Limb (tissue), 2 donors: ENCODE results near the gene MMADHC.

Source experiments
- DNase-seq, 2 donors: peaks; one replicate each; pipeline ENCODE4 v3.0.0-alpha.2; 2016; ENCODE audit errors: extremely low spot score in 2 of 2

The MMADHC gene

DNA sequence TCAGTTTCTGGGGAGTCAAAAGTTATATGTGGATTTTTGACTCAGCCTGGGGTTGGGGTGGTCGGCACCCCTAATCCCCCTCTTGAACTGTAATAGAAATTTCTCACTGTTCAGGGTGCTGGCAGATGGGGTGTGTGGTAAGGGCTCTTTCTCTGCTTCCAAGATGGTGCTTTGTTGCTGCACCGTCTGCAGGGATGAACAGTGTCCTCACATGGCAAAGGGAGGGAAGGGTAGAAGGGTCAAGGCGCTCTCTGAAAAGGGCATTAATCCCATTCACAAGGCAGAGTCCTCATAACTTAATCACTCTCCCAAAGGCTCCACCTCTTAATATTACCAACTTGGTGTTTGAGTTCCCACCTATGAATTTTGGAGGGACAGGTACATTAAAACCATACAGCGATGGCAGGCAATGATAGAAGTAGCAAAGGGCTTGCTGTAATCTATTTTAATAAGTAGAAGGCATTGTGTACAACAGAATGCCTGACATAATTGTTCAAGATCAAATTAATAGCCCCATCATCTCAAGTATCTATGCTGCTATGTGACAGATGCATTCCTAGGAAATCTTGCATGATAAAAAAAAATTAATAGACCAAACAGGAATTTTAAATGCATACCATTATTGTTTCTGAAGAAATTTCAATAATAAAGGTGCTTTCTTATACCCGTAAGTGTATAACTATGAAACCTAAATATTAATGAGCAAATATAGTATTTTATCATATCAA is 28.1 kb downstream of the MMADHC start:
- DNase-seq: no peak

DNA sequence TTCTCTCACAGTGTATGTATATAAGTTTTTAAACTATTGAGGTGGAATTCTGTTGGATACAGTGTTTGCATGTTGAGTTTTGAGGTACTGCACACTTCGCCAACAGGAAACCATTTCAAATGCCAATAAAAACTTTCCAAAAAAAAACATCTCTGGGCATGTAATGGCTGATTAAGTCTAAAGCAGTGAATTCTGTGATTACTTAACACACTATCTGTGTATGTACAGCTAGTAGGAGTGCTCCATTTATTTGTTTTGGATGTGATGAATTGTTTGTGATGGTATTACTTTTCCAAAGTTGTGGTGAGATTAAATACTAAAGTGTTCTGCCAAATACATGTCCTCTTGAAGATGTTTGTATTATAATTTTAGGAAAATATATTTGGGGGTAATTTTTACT is 31.1 kb downstream of the MMADHC start:
- no peak for DNase-seq

DNA sequence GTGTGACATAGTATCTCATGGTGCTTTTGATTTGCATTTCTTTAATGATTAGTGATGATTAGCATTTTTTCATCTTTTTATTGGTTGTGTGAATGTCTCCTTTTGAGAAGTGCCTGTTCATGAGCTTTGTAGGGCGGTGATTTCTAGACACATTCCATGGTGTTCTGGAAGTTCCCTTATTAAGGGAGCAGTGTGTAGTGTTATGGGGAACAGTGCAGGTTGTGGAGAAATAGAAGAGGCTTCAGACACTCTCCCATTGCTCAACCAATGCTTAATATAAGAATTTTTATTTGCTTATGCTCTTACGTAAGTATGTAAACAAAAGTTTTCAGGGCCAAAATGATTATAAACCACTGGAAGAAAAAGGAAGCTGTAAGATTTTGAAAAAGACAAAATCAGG is 34.7 kb downstream of the MMADHC start:
- no peak for DNase-seq

DNA sequence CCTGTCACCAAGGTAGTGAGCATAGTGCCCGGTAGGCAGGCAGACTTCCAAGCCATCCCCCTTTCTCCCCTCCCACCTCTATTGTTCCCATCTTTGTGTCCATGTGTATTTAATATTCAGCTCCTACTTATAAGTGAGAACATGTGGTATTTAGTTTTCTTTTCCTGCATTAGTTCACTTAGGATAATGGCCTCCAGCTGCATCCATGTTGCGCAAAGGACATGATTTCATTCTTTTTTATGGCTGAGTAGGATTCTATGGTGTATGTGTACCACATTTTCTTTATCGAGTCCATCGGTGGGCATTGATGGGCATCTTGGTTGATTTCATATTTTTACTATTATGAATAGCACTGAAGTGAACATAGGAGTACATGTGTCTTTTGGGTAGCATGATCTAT is 35.3 kb downstream of the MMADHC start:
- DNase-seq: no peak

DNA sequence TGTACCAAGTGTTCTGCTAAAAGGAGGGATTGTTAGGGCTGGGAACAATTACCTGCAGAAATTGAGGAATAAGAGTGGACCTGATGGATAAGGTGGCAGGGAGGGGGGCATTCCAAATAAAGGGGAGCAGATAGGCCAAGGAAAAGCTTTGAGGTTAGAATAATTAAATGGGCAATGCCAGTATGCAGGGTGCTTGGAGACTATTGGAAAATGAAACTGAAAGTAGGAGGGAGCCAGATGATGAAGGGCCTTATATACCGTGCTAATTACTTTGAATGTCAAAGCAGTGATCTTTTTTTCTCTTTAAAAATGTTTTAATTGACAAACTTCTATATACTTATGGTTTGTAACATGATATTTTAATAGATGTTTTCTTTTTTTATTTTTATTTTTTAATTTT is 42.9 kb downstream of the MMADHC start:
- DNase-seq: no peak

DNA sequence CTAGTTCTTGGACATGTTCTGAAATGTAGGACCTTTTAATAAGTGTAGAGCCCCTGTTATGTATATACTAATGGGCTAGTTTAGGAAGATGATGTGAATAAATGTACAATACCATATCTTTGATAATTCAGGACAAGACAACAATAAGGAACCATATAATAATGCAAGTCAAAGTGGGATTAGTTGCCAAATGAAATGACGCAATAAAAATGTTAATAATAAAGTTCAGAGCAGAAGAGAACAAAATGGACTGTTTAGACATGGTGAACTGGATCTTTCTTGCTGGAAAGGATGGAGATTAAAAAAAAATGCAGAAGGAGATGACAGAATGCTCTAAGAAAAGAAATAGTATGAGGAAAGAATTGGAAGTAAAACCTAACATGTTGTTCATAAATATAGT is 43.7 kb downstream of the MMADHC start:
- no peak for DNase-seq

DNA sequence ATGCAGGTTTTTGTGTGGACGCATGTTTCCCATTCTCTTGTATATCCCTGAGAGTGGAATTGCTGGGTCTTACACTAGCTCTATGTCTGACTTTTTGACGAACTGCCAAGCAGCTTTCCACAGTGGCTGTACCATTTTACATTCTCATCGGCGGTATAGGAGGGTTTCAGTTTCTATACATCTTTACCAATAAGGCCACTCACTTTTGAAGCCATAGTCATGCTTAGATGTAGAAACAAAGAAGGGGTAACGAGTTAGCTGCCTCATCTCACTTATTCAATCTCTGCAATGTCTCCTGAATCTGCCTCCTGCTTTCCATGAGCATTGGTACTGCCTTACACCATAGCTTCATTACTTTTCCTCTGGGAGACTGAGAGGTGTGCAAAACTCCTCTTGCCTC is 47.4 kb downstream of the MMADHC start:
- no peak for DNase-seq

DNA sequence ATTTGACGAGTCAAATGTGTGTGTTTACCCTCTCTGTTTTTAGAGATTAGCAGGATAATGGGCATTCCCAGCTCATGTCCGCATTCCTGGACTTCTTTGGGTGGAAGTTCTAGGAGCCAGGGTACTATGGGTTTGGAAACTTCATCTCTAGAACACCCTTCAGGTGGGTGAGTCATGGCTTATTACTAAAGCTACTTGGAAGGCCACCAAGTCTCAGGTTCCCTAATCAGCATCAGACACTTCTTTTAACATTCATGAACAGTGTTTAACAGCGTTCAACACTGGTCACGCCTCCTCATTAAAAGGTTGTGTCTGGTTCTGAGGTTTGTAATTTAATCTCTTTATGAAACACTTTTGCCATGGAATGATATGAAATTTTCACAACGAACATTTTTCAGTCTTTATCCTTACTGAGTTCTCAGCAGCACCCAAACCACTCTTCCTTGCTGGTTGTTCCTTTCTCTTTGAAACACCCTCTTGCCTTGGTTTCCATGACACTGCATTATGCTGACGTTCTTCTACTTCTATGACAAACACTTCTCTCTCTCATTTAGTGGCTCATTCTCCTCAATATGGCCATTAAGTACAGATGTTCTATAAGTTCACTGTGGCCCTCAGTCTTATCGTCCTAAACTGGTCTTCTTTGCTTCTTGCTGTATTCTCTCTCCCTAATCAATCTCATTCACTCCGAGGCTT is 49.3 kb downstream of the MMADHC start:
- DNase-seq: no peak

DNA sequence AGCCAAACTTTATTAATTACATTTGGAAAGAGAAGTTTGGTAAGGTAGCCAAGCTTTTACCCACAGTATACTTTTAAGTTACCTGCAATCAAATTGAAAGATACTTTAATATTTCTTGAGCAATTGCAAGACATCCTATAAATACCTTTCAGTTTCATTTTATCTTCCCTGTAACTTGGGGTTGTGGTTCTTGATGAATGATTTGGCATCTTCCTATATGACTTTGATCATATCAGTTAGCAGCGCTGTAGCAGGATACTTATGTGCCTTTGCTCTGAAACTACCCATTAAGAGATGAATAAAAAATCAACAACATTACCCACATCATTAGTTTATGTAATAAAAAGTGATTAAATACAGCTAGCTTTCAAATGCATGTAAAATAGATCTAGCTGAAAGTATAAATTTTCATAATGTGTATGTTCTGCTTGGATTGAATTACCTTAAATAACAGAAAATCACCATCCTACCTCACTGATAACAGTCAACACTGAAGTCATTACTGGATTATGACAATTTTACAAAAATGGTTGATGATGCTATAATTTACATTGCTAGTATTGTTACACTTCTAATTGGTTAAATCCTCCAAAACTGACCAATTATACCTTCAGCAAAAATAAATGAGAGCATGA is 50.4 kb downstream of the MMADHC start:
- no peak for DNase-seq

DNA sequence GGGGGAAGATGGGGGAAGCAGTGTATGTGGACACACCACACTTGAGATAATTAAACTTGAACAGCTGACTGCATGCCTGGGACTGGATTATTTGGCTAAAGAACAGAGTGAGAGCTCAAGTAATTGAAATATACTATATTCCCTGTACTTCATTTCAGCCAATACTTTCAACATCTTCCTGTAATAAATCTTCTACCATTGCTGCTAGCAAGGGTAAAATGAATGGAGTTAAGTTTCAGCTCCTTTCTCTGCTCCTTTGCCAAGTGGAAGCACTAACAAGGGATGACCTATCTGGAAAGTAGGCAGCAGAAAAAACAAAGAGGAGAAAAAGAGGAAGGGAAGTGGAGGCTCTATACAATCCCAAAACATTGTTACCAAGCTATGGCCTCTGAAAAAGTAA is 50.9 kb downstream of the MMADHC start:
- no peak for DNase-seq

DNA sequence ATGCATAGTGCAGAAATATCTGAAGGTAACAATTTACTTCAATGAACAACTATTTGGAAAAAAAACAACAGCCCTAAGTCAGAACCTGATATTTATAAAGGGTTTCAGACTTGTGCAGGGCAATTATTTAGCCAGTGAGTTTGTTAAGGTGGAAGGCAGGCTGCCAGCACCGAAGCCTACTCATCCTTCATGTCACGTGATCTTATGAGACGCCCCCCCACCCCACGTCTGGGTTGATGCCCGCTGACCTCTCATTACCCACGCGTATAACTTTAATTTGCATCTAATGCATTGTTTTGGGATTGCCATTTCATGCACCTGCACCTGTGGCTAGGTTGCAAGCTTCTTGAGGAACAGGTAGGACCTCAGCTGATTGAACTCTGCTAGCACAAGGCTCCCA is 52.9 kb downstream of the MMADHC start:
- DNase-seq: no peak

DNA sequence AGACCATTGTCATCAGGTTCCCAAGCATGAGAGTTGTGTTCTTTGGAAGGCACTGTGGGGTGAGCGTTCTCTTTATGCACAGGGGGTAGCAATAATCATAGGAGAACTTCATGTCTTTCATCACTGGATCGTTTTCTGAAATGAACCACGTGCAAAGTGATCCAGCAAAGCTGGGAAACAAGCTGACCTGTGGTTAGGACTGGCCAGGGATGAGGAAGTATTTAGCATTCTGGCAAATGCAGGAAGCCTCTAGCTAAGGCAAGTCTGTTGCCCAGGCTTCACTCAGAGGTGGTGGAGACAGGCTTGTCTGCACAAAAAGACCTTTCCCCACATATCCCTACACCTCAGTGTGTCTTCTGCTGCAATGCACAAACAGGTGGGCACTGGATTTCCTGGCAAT is 58.6 kb downstream of the MMADHC start:
- no peak for DNase-seq

DNA sequence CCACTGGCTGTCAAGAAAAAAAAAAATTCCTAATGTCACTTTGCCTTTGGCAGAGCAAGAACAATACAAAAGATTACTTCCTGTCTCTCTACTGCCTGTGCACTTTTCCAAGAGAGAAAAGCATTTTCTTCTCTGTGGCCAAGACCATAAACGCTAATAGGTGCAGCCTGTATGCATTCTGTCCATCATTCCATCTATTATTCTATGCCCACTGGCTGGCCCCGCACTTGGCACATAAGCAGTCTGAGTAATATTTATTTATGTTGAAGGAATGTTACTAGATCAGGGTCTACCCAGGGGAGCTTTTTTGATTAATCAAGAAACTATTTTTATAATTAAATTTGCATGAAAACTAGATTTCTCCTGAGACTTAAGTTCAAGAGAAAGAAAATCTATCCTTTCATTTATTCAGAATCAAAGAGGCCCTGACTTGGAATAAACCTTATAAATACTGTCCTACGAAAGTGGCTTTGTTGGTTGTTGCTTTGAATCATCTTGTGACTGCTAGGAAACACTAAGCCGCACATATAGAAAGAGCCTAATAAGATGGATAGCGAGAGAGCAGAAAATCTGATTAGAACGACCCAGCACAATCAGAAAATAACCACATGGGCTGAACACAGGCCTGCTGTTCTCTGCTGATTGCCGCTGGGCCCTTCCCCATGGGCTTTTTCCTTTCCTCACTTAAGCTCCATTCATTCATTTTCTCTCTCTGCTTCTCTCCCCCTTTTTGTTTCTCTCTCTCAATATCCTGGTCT is 59.4 kb downstream of the MMADHC start:
- DNase-seq: no peak

DNA sequence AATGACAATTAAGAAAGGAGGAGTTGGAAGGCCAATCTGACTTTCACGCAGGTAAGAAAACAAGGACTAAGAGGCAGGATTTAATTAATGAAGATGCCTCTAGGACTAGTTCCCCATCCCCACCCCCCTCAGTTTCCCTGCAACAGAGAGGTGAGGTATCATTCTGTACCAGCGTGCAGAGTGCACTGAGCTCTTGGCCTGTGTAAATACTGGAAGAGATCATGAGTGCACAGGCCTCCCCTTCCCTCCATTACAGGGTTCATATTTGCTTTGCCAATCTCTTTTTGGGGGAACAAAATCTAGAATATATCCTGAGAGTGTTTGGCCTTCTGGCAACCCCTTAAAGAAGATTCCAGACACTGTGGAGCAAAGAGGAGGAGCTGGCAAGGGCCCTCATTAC is 60.9 kb downstream of the MMADHC start:
- DNase-seq: no peak

DNA sequence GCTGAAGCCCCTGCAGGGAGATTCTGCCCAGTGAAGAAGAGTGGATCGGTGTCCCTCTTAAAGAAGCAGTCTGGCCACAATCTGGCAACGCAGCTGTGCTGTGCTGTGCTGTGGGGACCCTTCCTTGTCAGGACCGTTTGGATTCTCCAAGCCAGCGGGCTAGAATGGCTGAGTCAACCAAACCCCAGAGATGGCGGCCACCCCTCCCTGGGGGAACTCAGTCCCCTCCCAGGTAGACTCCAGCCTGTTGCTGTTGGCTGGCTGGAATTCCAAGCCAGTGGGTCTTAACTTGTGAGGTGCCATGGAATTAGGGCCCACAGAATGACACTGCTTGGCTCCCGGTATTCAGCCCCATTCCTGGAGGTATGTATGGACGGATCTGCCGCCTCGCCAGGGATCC is 62.3 kb downstream of the MMADHC start:
- no peak for DNase-seq
